HEK293 (cell line): Measurements from ENCODE around the gene C22orf15.

Source experiments
- CTCF ChIA-PET: fragments of 350-600 bp; formaldehyde crosslinking; extraction: SDS; loops from one replicate; lab custom pipeline; 2021; ENCODE audit warnings: antibody characterized with exemption; lab: Yijun Ruan, JAX
- POLR2A ChIA-PET: fragments of 300-600 bp; formaldehyde crosslinking; extraction: SDS; loops from one replicate; lab custom pipeline; 2020; ENCODE audit warnings: antibody characterized with exemption, inconsistent platforms; lab: Yijun Ruan, JAX
- H3K27ac ChIP-seq: fragments of 200-500 bp; sonication (Bioruptor generic); 2 replicates; pipeline ENCODE4 v1.5.1; 2014; ENCODE audit warnings: low read depth, low read length, control low read depth, inconsistent platforms; ENCODE audit errors: extremely low read depth
- H3K36me3 ChIP-seq, 2 experiments: fragments of 200-500 bp in 1 of 2; sonication (Bioruptor generic) in 1 of 2; 1 replicate in 1 of 2; 2 replicates in 1 of 2; pipeline ENCODE4 v1.5.1; 2014 to 2017; ENCODE audit warnings: inconsistent platforms in 2 of 2, low read length in 2 of 2; ENCODE audit not compliant: control insufficient read depth in 2 of 2, insufficient read depth in 1 of 2
- H3K4me1 ChIP-seq: fragments of 200-500 bp; sonication (Bioruptor generic); 2 replicates; pipeline ENCODE4 v1.5.1; 2014; ENCODE audit warnings: mild to moderate bottlenecking, low read length, inconsistent platforms; ENCODE audit not compliant: control insufficient read depth, insufficient read depth
- H3K4me3 ChIP-seq: 2 replicates; pipeline ENCODE4 v1.5.1; 2011; ENCODE audit warnings: low read depth, mild to moderate bottlenecking, control low read depth, low read length, moderate library complexity
- H3K9me3 ChIP-seq: fragments of 200-500 bp; sonication (Bioruptor generic); 2 replicates; pipeline ENCODE4 v1.5.1; 2014; ENCODE audit warnings: low read depth, low read length, inconsistent platforms; ENCODE audit not compliant: control insufficient read depth, insufficient read depth
- EGR2 ChIP-seq: fragments of 450-650 bp; formaldehyde crosslinking; IDR thresholded peaks from 2 replicates; pipeline ENCODE4 v1.5.1; 2016; ENCODE audit warnings: low read depth, missing biosample characterization, missing genetic modification characterization
- GLI4 ChIP-seq: fragments of 450-650 bp; formaldehyde crosslinking; IDR thresholded peaks from 2 replicates; pipeline ENCODE4 v1.5.1; 2016; ENCODE audit warnings: missing biosample characterization, missing genetic modification characterization
- KLF7 ChIP-seq: fragments of 450-650 bp; formaldehyde crosslinking; IDR thresholded peaks from 2 replicates; pipeline ENCODE4 v1.5.1; 2016; ENCODE audit warnings: missing biosample characterization, missing genetic modification characterization, borderline replicate concordance
- KLF9 ChIP-seq: fragments of 450-650 bp; formaldehyde crosslinking; IDR thresholded peaks from 2 replicates; pipeline ENCODE4 v1.5.1; 2016; ENCODE audit warnings: missing biosample characterization, missing genetic modification characterization, low read depth
- PATZ1 ChIP-seq: fragments of 450-650 bp; formaldehyde crosslinking; IDR thresholded peaks from 2 replicates; pipeline ENCODE4 v1.5.1; 2016; ENCODE audit warnings: missing biosample characterization, missing genetic modification characterization
- SP2 ChIP-seq: fragments of 450-650 bp; formaldehyde crosslinking; IDR thresholded peaks from 2 replicates; pipeline ENCODE4 v1.5.1; 2016; ENCODE audit warnings: missing biosample characterization, missing genetic modification characterization
- SP3 ChIP-seq: fragments of 450-650 bp; formaldehyde crosslinking; IDR thresholded peaks from 2 replicates; pipeline ENCODE4 v1.5.1; 2016; ENCODE audit warnings: missing biosample characterization, missing genetic modification characterization
- ZBTB6 ChIP-seq: fragments of 450-650 bp; formaldehyde crosslinking; IDR thresholded peaks from 2 replicates; pipeline ENCODE4 v1.5.1; 2017; ENCODE audit warnings: missing biosample characterization, missing genetic modification characterization
- ZNF155 ChIP-seq: fragments of 450-650 bp; formaldehyde crosslinking; IDR thresholded peaks from 2 replicates; pipeline ENCODE4 v1.5.1; 2016; ENCODE audit warnings: missing biosample characterization, missing genetic modification characterization
- ZNF169 ChIP-seq: fragments of 450-650 bp; formaldehyde crosslinking; IDR thresholded peaks from 2 replicates; pipeline ENCODE4 v1.5.1; 2016; ENCODE audit warnings: missing biosample characterization, missing genetic modification characterization
- ZNF211 ChIP-seq: fragments of 450-650 bp; formaldehyde crosslinking; IDR thresholded peaks from 2 replicates; pipeline ENCODE4 v1.5.1; 2016; ENCODE audit warnings: low read depth, missing biosample characterization, missing genetic modification characterization
- ZNF214 ChIP-seq: fragments of 450-650 bp; formaldehyde crosslinking; IDR thresholded peaks from 2 replicates; pipeline ENCODE4 v1.5.1; 2017; ENCODE audit warnings: missing biosample characterization, mild to moderate bottlenecking, missing genetic modification characterization, borderline replicate concordance
- ZNF221 ChIP-seq: fragments of 450-650 bp; formaldehyde crosslinking; IDR thresholded peaks from 2 replicates; pipeline ENCODE4 v1.5.1; 2017; ENCODE audit warnings: missing biosample characterization, missing genetic modification characterization, borderline replicate concordance
- ZNF274 ChIP-seq, 2 experiments: fragments of 200-500 bp in 1 of 2; fragments of 450-650 bp in 1 of 2; sonication (Bioruptor generic) in 1 of 2; formaldehyde crosslinking in 1 of 2; IDR thresholded peaks; 2 replicates each; pipeline versions ENCODE4 v1.5.1 to v1.6.1; 2014 to 2016; ENCODE audit warnings: borderline replicate concordance in 1 of 2, inconsistent platforms in 1 of 2, low read length in 1 of 2, missing biosample characterization in 1 of 2, missing genetic modification characterization in 1 of 2
- ZNF341 ChIP-seq: fragments of 450-650 bp; formaldehyde crosslinking; IDR thresholded peaks from 2 replicates; pipeline ENCODE4; 2016; ENCODE audit warnings: low read depth, missing biosample characterization, missing genetic modification characterization
- ZNF423 ChIP-seq: fragments of 450-650 bp; formaldehyde crosslinking; IDR thresholded peaks from 2 replicates; pipeline ENCODE4 v1.5.1; 2016; ENCODE audit warnings: missing biosample characterization, missing genetic modification characterization
- ZNF473 ChIP-seq: fragments of 450-650 bp; formaldehyde crosslinking; IDR thresholded peaks from 2 replicates; pipeline ENCODE4 v1.5.1; 2017; ENCODE audit warnings: missing biosample characterization, missing genetic modification characterization
- ZNF501 ChIP-seq: fragments of 450-650 bp; formaldehyde crosslinking; IDR thresholded peaks from 2 replicates; pipeline ENCODE4 v1.5.1; 2016; ENCODE audit warnings: missing biosample characterization, missing genetic modification characterization
- ZNF629 ChIP-seq: fragments of 450-650 bp; formaldehyde crosslinking; IDR thresholded peaks from 2 replicates; pipeline ENCODE4 v1.5.1; 2017; ENCODE audit warnings: missing biosample characterization, missing genetic modification characterization
- ZNF664 ChIP-seq: fragments of 450-650 bp; formaldehyde crosslinking; IDR thresholded peaks from 2 replicates; pipeline ENCODE4 v1.5.1; 2016; ENCODE audit warnings: missing biosample characterization, missing genetic modification characterization
- ZNF692 ChIP-seq: fragments of 450-650 bp; formaldehyde crosslinking; IDR thresholded peaks from 2 replicates; pipeline ENCODE4 v1.5.1; 2016; ENCODE audit warnings: missing biosample characterization, missing genetic modification characterization
- ZNF707 ChIP-seq: fragments of 450-650 bp; formaldehyde crosslinking; IDR thresholded peaks from 2 replicates; pipeline ENCODE4 v1.5.1; 2016; ENCODE audit warnings: missing biosample characterization, missing genetic modification characterization

Gene C22orf15

GRCh38 chr22:23714596-23715578 lies 47.9 kb upstream of the C22orf15 start:
- Histone ChIP-seq H3K27ac (no peak overlapping the region), H3K4me1 (no peaks in the 10 kb centered on the region), H3K36me3 (peaks cover 31 to 52% of the 10 kb centered on the region in 2 experiments), H3K4me3 (no peak overlapping the region), H3K9me3 (no peaks in the 10 kb centered on the region)
- POLR2A ChIA-PET = interaction anchor here (0.7 kb wide), 1 partner anchor 13 kb away, joined by 3 read pairs; no protein-coding TSS in a partner anchor
- 0 out of 2 replicates have a peak, but pooled peaks have one; percentile 14 for TF ChIP-seq KLF9 (tag by site-specific recombination)
- TF ChIP-seq PATZ1 = no peak
- CTCF ChIA-PET = no interaction called here

- Histone ChIP-seq H3K27ac (0 out of 2 replicates have a peak overlapping the region, but pooled peaks have one; percentile 75), H3K4me3 (peak overlapping the region; percentile 84; the same call in 1 of the 2 replicates), H3K9me3 (no peaks in the 10 kb centered on the region), H3K4me1 (no peaks in the 10 kb centered on the region), H3K36me3 (peaks cover 27 to 42% of the 10 kb centered on the region in 2 experiments)
- TF ChIP-seq ZNF707 (no peak), ZNF501 (tag by site-specific recombination) (no peak), ZNF214 (tag by site-specific recombination) (no peak), EGR2 (tag by site-specific recombination) (0 out of 2 replicates have a peak, but pooled peaks have one; percentile 24)
- POLR2A ChIA-PET = interaction anchor here (1.0 to 1.2 kb wide), 3 partner anchors 35 to 178 kb away, joined by 3 to 5 read pairs (median 4); partner anchors contain the start of genes MIF and ZNF70
- CTCF ChIA-PET = no interaction called here
Measured at GRCh38 chr22:23715806-23716375, 46.9 kb upstream of the C22orf15 start.

GRCh38 chr22:23716811-23717801 lies 45.7 kb upstream of the C22orf15 start:
- Histone ChIP-seq H3K9me3 (no peaks in the 10 kb centered on the region), H3K27ac (peak overlapping the region; percentile 75; the same call in 1 of the 2 replicates), H3K36me3 (peaks cover 17 to 30% of the 10 kb centered on the region in 2 experiments), H3K4me3 (peak overlapping the region; percentile 84), H3K4me1 (no peaks in the 10 kb centered on the region)
- ChIA-PET CTCF (interaction anchor here (0.5 to 0.9 kb wide), 5 partner anchors 12 to 130 kb away, joined by 3 to 4 read pairs (median 3); no protein-coding TSS in a partner anchor), POLR2A (interaction anchor here (0.6 to 1.4 kb wide), 18 partner anchors 14 to 197 kb away, joined by 3 to 7 read pairs (median 4); partner anchors contain the start of genes MIF, RGL4, SLC2A11 and ZNF70)
- no peak for TF ChIP-seq ZNF473
- TF ChIP-seq ZNF664 = no peak
- TF ChIP-seq ZNF169 (tag by site-specific recombination) = no peak
- TF ChIP-seq SP2 = peak; percentile 57
- TF ChIP-seq GLI4 (tag by site-specific recombination) = no peak
- no peak for TF ChIP-seq ZNF274 (IDR thresholded peaks at IDR 0.05; ENCODE audit: low read length)
- TF ChIP-seq ZNF274 (tag by site-specific recombination; IDR thresholded peaks at IDR 0.05; ENCODE audit: borderline replicate concordance) = no peak
- no peak for TF ChIP-seq KLF7 (tag by site-specific recombination)
- peak; percentile 83 for TF ChIP-seq SP3 (tag by site-specific recombination)
- TF ChIP-seq ZNF423 = no peak
- peak; percentile 65 for TF ChIP-seq ZNF692 (tag by site-specific recombination)
- TF ChIP-seq ZNF211 (tag by site-specific recombination) = no peak
- peak; percentile 85 for TF ChIP-seq ZNF341 (tag by site-specific recombination)
- peak; percentile 97 for TF ChIP-seq ZNF629
- TF ChIP-seq ZBTB6 = no peak
- TF ChIP-seq ZNF155 (tag by site-specific recombination) = no peak
- no peak for TF ChIP-seq ZNF221 (tag by site-specific recombination)
